Hindlimb muscle (tissue), 1 donor: ENCODE results near the gene TNK2. TPM values are rescaled to one million over a fixed set of nuclear protein-coding genes. Genes with fewer than 3 reads are reported as not detected.
A peak's percentile ranks its signal among the peaks of the same experiment; 100 is the strongest.

Experiments used
- DNase-seq: peaks from one replicate; pipeline ENCODE4 v3.0.0-alpha.2; 2013
- polyA plus RNA-seq: library from polyadenylated mRNA; unstranded; fragments of 120-200 nt; gene quantifications from one replicate; pipeline ENCODE4 v1.2.1, GENCODE V29; 2013; ENCODE audit not compliant: insufficient read length

Gene TNK2
- polyA plus RNA-seq, 1 donor = 170 TPM

- no peak for DNase-seq
These were observed 8.5 kb downstream of the TNK2 start for GRCh38 chr3:195899701-195900435.

GRCh38 chr3:195897853-195898415 is 10.4 kb downstream of the TNK2 start:
- DNase-seq = no peak

GRCh38 chr3:195897081-195897852 is 11.1 kb downstream of the TNK2 start:
- no peak for DNase-seq

- peak; percentile 79 for DNase-seq
These were observed 11.8 kb downstream of the TNK2 start for GRCh38 chr3:195896361-195897080.

- DNase-seq = no peak
These were observed 12.4 kb downstream of the TNK2 start for GRCh38 chr3:195895861-195896360.

- no peak for DNase-seq
These were observed 13.1 kb downstream of the TNK2 start for GRCh38 chr3:195895078-195895860.

GRCh38 chr3:195893916-195894465 is 14.4 kb downstream of the TNK2 start:
- DNase-seq = no peak

- peak; percentile 45 for DNase-seq
These were observed 14.8 kb downstream of the TNK2 start for GRCh38 chr3:195893516-195893915.

- DNase-seq = no peak
These were observed 15.3 kb downstream of the TNK2 start for GRCh38 chr3:195893044-195893395.

GRCh38 chr3:195892105-195893043 is 16.0 kb downstream of the TNK2 start:
- DNase-seq = peak; percentile 83

GRCh38 chr3:195891431-195892104 is 16.8 kb downstream of the TNK2 start:
- DNase-seq = no peak

GRCh38 chr3:195889870-195890295 is 18.5 kb downstream of the TNK2 start:
- DNase-seq = no peak

- DNase-seq = no peak
These were observed 19.1 kb downstream of the TNK2 start for GRCh38 chr3:195888981-195889869.

GRCh38 chr3:195888311-195888761 is 20.0 kb downstream of the TNK2 start:
- DNase-seq = no peak

- DNase-seq = no peak
These were observed 20.7 kb downstream of the TNK2 start for GRCh38 chr3:195887670-195888069.

GRCh38 chr3:195886181-195887141 is 21.9 kb downstream of the TNK2 start:
- DNase-seq = peak; percentile 47
